Endodermal cell (in vitro differentiated cells): Measurements from ENCODE around the gene DDIT4. TPM values are rescaled to one million over a fixed set of nuclear protein-coding genes. Genes with fewer than 3 reads are reported as not detected.

Experiments
- DNase-seq: peaks from one replicate; pipeline ENCODE4 v3.0.0-alpha.2; 2017
- H3K27ac ChIP-seq: 2 replicates; pipeline ENCODE4 v1.5.1; 2013; ENCODE audit warnings: mild to moderate bottlenecking, low read depth, low read length, moderate library complexity
- H3K27me3 ChIP-seq: 2 replicates; pipeline ENCODE4 v1.6.1; 2013; ENCODE audit warnings: mild to moderate bottlenecking, low read length, moderate library complexity; ENCODE audit not compliant: insufficient read depth, control insufficient read depth, poor library complexity, severe bottlenecking
- H3K36me3 ChIP-seq: 2 replicates; pipeline ENCODE4 v1.7.0; 2013; ENCODE audit warnings: mild to moderate bottlenecking, low read length, moderate library complexity; ENCODE audit not compliant: control insufficient read depth, insufficient read depth
- H3K4me1 ChIP-seq: one replicate; pipeline ENCODE4 v1.7.0; 2013; ENCODE audit warnings: low read length; ENCODE audit not compliant: control insufficient read depth, insufficient read depth
- H3K4me3 ChIP-seq: 2 replicates; pipeline ENCODE4 v1.5.1; 2013; ENCODE audit warnings: mild to moderate bottlenecking, low read length, moderate library complexity
- H3K9ac ChIP-seq: 2 replicates; pipeline ENCODE4 v1.6.1; 2013; ENCODE audit warnings: mild to moderate bottlenecking, low read length, moderate library complexity; ENCODE audit not compliant: poor library complexity, severe bottlenecking; ENCODE audit errors: extremely low read depth
- H3K9me3 ChIP-seq: 2 replicates; pipeline ENCODE4 v1.6.1; 2013; ENCODE audit warnings: mild to moderate bottlenecking, low read length, moderate library complexity; ENCODE audit not compliant: control insufficient read depth
- H3K27ac Mint-ChIP-seq: 2 replicates; pipeline ENCODE4 v1.8.0; 2020; ENCODE audit warnings: mixed read lengths
- H3K27me3 Mint-ChIP-seq: 2 replicates; pipeline ENCODE4 v1.8.0; 2021; ENCODE audit warnings: mild to moderate bottlenecking, mixed read lengths; ENCODE audit not compliant: insufficient read depth
- H3K36me3 Mint-ChIP-seq: 2 replicates; pipeline ENCODE4 v1.8.0; 2020; ENCODE audit warnings: low read depth, mixed read lengths
- H3K4me1 Mint-ChIP-seq: 2 replicates; pipeline ENCODE4 v1.8.0; 2020; ENCODE audit warnings: mixed read lengths
- H3K4me3 Mint-ChIP-seq: 2 replicates; pipeline ENCODE4 v1.8.0; 2020; ENCODE audit warnings: mild to moderate bottlenecking, moderate library complexity, mixed read lengths
- H3K9me3 Mint-ChIP-seq: 2 replicates; pipeline ENCODE4 v1.8.0; 2020; ENCODE audit warnings: mild to moderate bottlenecking, mixed read lengths
- CTCF ChIP-seq: fragments of 200-600 bp; sonication (generic); conservative IDR thresholded peaks from 2 replicates; pipeline ENCODE4 v1.5.0; 2021; ENCODE audit warnings: antibody characterized with exemption, mild to moderate bottlenecking
- WGBS, 2 experiments: methylation state at CpG; one replicate each; pipeline versions ENCODE4 v1.1.5 to v1.1.7; 2013; ENCODE audit warnings: missing lambda C conversion rate in 2 of 2, mixed read lengths in 1 of 2; ENCODE audit not compliant: insufficient coverage in 1 of 2, insufficient read length in 1 of 2; 5-methylcytosine and 5-hydroxymethylcytosine counted together
- total RNA-seq, 2 donors: library from RNA; stranded (reverse); fragmentation: NEBNext Ultra II Directional in 1 of 2; extraction: Animal tissue kit (Norgen Biotek cat#: 25700) in 1 of 2; gene quantifications; 2 replicates in 1 of 2; 3 replicates in 1 of 2; pipeline ENCODE4 v1.2.1, GENCODE V29; 2021

The DDIT4 gene
- total RNA-seq, 2 donors from 2014 or later: 20.5 to 30.2 TPM

GRCh38 chr10:72322280-72323058 lies 48.7 kb downstream of the DDIT4 start:
- Histone ChIP-seq H3K9ac (no peak overlapping the region), H3K27me3 (no peaks in the 10 kb centered on the region), H3K36me3 (no peaks in the 10 kb centered on the region), H3K4me1 (peaks cover 14% of the 10 kb centered on the region), H3K27ac (no peak overlapping the region), H3K4me3 (no peak overlapping the region), H3K9me3 (no peaks in the 10 kb centered on the region)
- H3K9me3 Mint-ChIP-seq: no peaks in the 10 kb centered on the region
- 93 to 94% methylated on average over 6 to 16 of the region's 16 CpGs for WGBS, 2 experiments
- H3K36me3 Mint-ChIP-seq: no peaks in the 10 kb centered on the region
- peaks cover 6% of the 10 kb centered on the region for H3K27me3 Mint-ChIP-seq
- H3K4me1 Mint-ChIP-seq: peaks cover 23% of the 10 kb centered on the region
- DNase-seq: no peak
- no peak overlapping the region for H3K4me3 Mint-ChIP-seq
- H3K27ac Mint-ChIP-seq: no peak overlapping the region
- TF ChIP-seq CTCF: no peak

- H3K27ac Mint-ChIP-seq: no peak overlapping the region
- H3K27me3 Mint-ChIP-seq: peaks cover 5% of the 10 kb centered on the region
- 94 to 96% methylated on average over 7 to 10 of the region's 10 CpGs for WGBS, 2 experiments
- no peaks in the 10 kb centered on the region for H3K36me3 Mint-ChIP-seq
- Histone ChIP-seq H3K27ac (no peak overlapping the region), H3K27me3 (no peaks in the 10 kb centered on the region), H3K36me3 (no peaks in the 10 kb centered on the region), H3K4me3 (no peak overlapping the region), H3K4me1 (peaks cover 14% of the 10 kb centered on the region), H3K9me3 (no peaks in the 10 kb centered on the region), H3K9ac (no peak overlapping the region)
- no peak for TF ChIP-seq CTCF
- H3K4me3 Mint-ChIP-seq: no peak overlapping the region
- peak; percentile 59 for DNase-seq
- H3K9me3 Mint-ChIP-seq: no peaks in the 10 kb centered on the region
- peaks cover 23% of the 10 kb centered on the region for H3K4me1 Mint-ChIP-seq
These were observed 49.5 kb downstream of the DDIT4 start for GRCh38 chr10:72323108-72323749.

- H3K9ac ChIP-seq: no peak overlapping the region
- H3K4me1 ChIP-seq: peaks cover 14% of the 10 kb centered on the region
These were observed 50.1 kb downstream of the DDIT4 start for GRCh38 chr10:72323771-72324191.

More at GRCh38 chr10:72323771-72324191, 50.1 kb downstream of the DDIT4 start:
- no peak overlapping the region for H3K27ac Mint-ChIP-seq
- H3K9me3 ChIP-seq: no peaks in the 10 kb centered on the region
- H3K4me1 Mint-ChIP-seq: peaks cover 22% of the 10 kb centered on the region
- H3K27me3 ChIP-seq: no peaks in the 10 kb centered on the region
- peaks cover 1% of the 10 kb centered on the region for H3K27me3 Mint-ChIP-seq
- no peak for TF ChIP-seq CTCF
- no peaks in the 10 kb centered on the region for H3K9me3 Mint-ChIP-seq
- no peaks in the 10 kb centered on the region for H3K36me3 ChIP-seq
- no peak overlapping the region for H3K4me3 ChIP-seq
- H3K36me3 Mint-ChIP-seq: no peaks in the 10 kb centered on the region
- H3K27ac ChIP-seq: no peak overlapping the region
- H3K4me3 Mint-ChIP-seq: no peak overlapping the region
- 83 to 93% methylated on average over 2 to 10 of the region's 12 CpGs for WGBS, 2 experiments
- no peak for DNase-seq

Other genes with a start within 250 kb of the DDIT4 start
- 1 to 10 TPM; 1.6 to 3.7 TPM for gene SPOCK2, start 185.4 kb upstream of the DDIT4 start, total RNA-seq
- gene ANAPC16, start 57.9 kb upstream of the DDIT4 start, total RNA-seq: 10 to 100 TPM; 57.4 to 68.4 TPM
- gene ASCC1, start 57.6 kb upstream of the DDIT4 start, total RNA-seq: 10 to 100 TPM; 29.2 to 34.0 TPM
- 10 to 100 TPM; 22.6 to 27.5 TPM for gene DNAJB12, start 81.0 kb downstream of the DDIT4 start, total RNA-seq